A549 (cell line): ENCODE results near the gene ATP6V0E1. TPM values are rescaled to one million over a fixed set of nuclear protein-coding genes. Genes with fewer than 3 reads are reported as not detected.

Experiments used
- ATAC-seq, 2 experiments: fragments of 200-7000 bp in 1 of 2; fragments of >200 bp in 1 of 2; cut with Nextera tagmentation in 1 of 2; cut with Tn5 transposase in 1 of 2; 3 replicates each; pipeline versions ENCODE4 v1.8.0 to v1.9.1; 2018 to 2020; ENCODE audit warnings: mild to moderate bottlenecking in 1 of 2, moderate library complexity in 1 of 2
- CTCF ChIA-PET: fragments of 300-600 bp; sonication (Branson Sonifier 250); formaldehyde crosslinking; extraction: SDS; loops from one replicate; lab custom pipeline; 2021; ENCODE audit warnings: antibody characterized with exemption, inconsistent platforms; lab: Yijun Ruan, JAX
- POLR2A ChIA-PET: fragments of 350-600 bp; formaldehyde crosslinking; extraction: SDS; loops from one replicate; lab custom pipeline; 2021; ENCODE audit warnings: antibody characterized with exemption, inconsistent platforms; lab: Yijun Ruan, JAX
- DNase-seq, 2 experiments: peaks; one replicate each; pipeline versions ENCODE4 v3.0.0 to v3.0.0-alpha.2; 2011 to 2016; ENCODE audit warnings: low read depth in 1 of 2, low spot score in 1 of 2
- FAIRE-seq: peaks from 2 replicates; lab custom pipeline; 2011; peaks lifted over from hg19 to GRCh38; lab: Jason Lieb, UNC
- H3K27ac ChIP-seq, 2 experiments: fragments of >200 bp; sonication (Bioruptor Twin); formaldehyde crosslinking; 3 replicates each; pipeline ENCODE4 v1.5.1; 2016 to 2017
- H3K4me1 ChIP-seq: fragments of >200 bp; sonication (Bioruptor Twin); formaldehyde crosslinking; 3 replicates; pipeline ENCODE4 v1.6.1; 2016
- H3K4me2 ChIP-seq: fragments of >200 bp; sonication (Bioruptor Twin); formaldehyde crosslinking; 3 replicates; pipeline ENCODE4 v1.6.1; 2016
- H3K4me3 ChIP-seq: fragments of >200 bp; sonication (Bioruptor Twin); formaldehyde crosslinking; 3 replicates; pipeline ENCODE4 v1.5.1; 2016
- H3K9me3 ChIP-seq: fragments of >200 bp; sonication (Bioruptor Twin); formaldehyde crosslinking; 3 replicates; pipeline ENCODE4 v1.6.1; 2016
- CBX2 ChIP-seq: fragments of 200-600 bp; sonication (generic); IDR thresholded peaks from 2 replicates; pipeline ENCODE4 v1.6.1; 2016; ENCODE audit warnings: low read depth, mild to moderate bottlenecking, borderline replicate concordance
- CEBPB ChIP-seq, 2 experiments: fragments of >200 bp in 1 of 2; sonication (Bioruptor Twin) in 1 of 2; formaldehyde crosslinking in 1 of 2; IDR thresholded peaks; 2 replicates each; pipeline ENCODE4 v1.6.1; 2012 to 2016
- CHD2 ChIP-seq: fragments of 150-350 bp; IDR thresholded peaks from 2 replicates; pipeline ENCODE4 v1.6.1; 2014; ENCODE audit warnings: low read length; ENCODE audit not compliant: partially characterized antibody
- CTCF ChIP-seq: fragments of >200 bp; sonication (Bioruptor Twin); formaldehyde crosslinking; IDR thresholded peaks from 3 replicates; pipeline ENCODE4 v1.5.1; 2016
- EHF ChIP-seq: fragments of 250-450 bp; sonication (Bioruptor Pico); IDR thresholded peaks from 2 replicates; pipeline ENCODE4 v1.5.0; 2020; ENCODE audit warnings: mild to moderate bottlenecking
- FOSB ChIP-seq: fragments of 250-450 bp; sonication (Bioruptor Pico); IDR thresholded peaks from 2 replicates; pipeline ENCODE4 v1.5.0; 2020; ENCODE audit warnings: mild to moderate bottlenecking, moderate library complexity
- GATA3 ChIP-seq: IDR thresholded peaks from 2 replicates; pipeline ENCODE4 v1.6.1; 2012; ENCODE audit warnings: borderline replicate concordance
- HMGXB4 ChIP-seq: fragments of 250-450 bp; sonication (Bioruptor Pico); IDR thresholded peaks from 2 replicates; pipeline ENCODE4 v1.5.0; 2021; ENCODE audit warnings: mild to moderate bottlenecking, moderate library complexity, borderline replicate concordance
- HOXA7 ChIP-seq: fragments of 250-450 bp; sonication (Bioruptor Pico); IDR thresholded peaks from 2 replicates; pipeline ENCODE4 v1.5.0; 2020; ENCODE audit warnings: mild to moderate bottlenecking, moderate library complexity
- HOXB13 ChIP-seq: fragments of 250-450 bp; sonication (Bioruptor Pico); IDR thresholded peaks from 2 replicates; pipeline ENCODE4 v1.5.0; 2020; ENCODE audit warnings: low read depth, mild to moderate bottlenecking, moderate library complexity
- HOXB5 ChIP-seq: fragments of 250-450 bp; sonication (Bioruptor Pico); IDR thresholded peaks from 2 replicates; pipeline ENCODE4 v1.5.0; 2020; ENCODE audit warnings: mild to moderate bottlenecking, moderate library complexity
- KDM1A ChIP-seq: fragments of 200-600 bp; sonication (generic); IDR thresholded peaks from 2 replicates; pipeline ENCODE4 v1.6.1; 2016; ENCODE audit warnings: low read depth, mild to moderate bottlenecking
- KDM5A ChIP-seq: fragments of 200-600 bp; sonication (generic); IDR thresholded peaks from 2 replicates; pipeline ENCODE4 v1.6.1; 2016; ENCODE audit warnings: antibody characterized with exemption, mild to moderate bottlenecking
- MYC ChIP-seq: IDR thresholded peaks from 2 replicates; pipeline ENCODE4 v1.6.1; 2012; ENCODE audit warnings: mild to moderate bottlenecking, inconsistent platforms, low read length, improper control_type of control experiment, borderline replicate concordance
- NPAS2 ChIP-seq: fragments of 250-450 bp; sonication (Bioruptor Pico); IDR thresholded peaks from 2 replicates; pipeline ENCODE4 v1.8.0; 2022; ENCODE audit warnings: mild to moderate bottlenecking, moderate library complexity, borderline replicate concordance
- POLR2A ChIP-seq: IDR thresholded peaks from 2 replicates; pipeline ENCODE4 v1.6.1; 2012; ENCODE audit warnings: mild to moderate bottlenecking, low read length
- REST ChIP-seq: fragments of 200-600 bp; sonication (generic); IDR thresholded peaks from 2 replicates; pipeline ENCODE4 v1.6.1; 2016; ENCODE audit warnings: antibody characterized with exemption, mild to moderate bottlenecking, moderate library complexity
- RFX5 ChIP-seq: fragments of 450-650 bp; IDR thresholded peaks from 2 replicates; pipeline ENCODE4 v1.7.1; 2014; ENCODE audit warnings: antibody characterized with exemption, mild to moderate bottlenecking, moderate library complexity
- RNF2 ChIP-seq: fragments of 200-600 bp; sonication (generic); IDR thresholded peaks from 2 replicates; pipeline ENCODE4 v1.6.1; 2016; ENCODE audit warnings: low read depth, mild to moderate bottlenecking, antibody characterized with exemption, moderate library complexity, borderline replicate concordance
- SMC3 ChIP-seq: fragments of >200 bp; sonication (Bioruptor Twin); formaldehyde crosslinking; IDR thresholded peaks from 3 replicates; pipeline ENCODE4 v1.6.1; 2018; ENCODE audit warnings: inconsistent platforms
- ZSCAN20 ChIP-seq: fragments of 250-450 bp; sonication (Bioruptor Pico); IDR thresholded peaks from 2 replicates; pipeline ENCODE4 v1.8.0; 2022; ENCODE audit warnings: mild to moderate bottlenecking, moderate library complexity
- WGBS: methylation state at CpG from one replicate; pipeline ENCODE4 v1.1.6; 2017; ENCODE audit errors: missing lambda C conversion rate; 5-methylcytosine and 5-hydroxymethylcytosine counted together
- polyA plus RNA-seq, 4 experiments: library from polyadenylated mRNA; depleted of rRNA in 3 of 4; stranded (reverse); fragments of >200 nt; fragmentation: RNase III in 1 of 4; extraction: RNeasy Plus Mini Kit Qiagen cat#74134 plus additional on column Dnase treatment in 1 of 4; gene quantifications; 2 replicates in 3 of 4; 3 replicates in 1 of 4; pipeline ENCODE4 v1.2.3, GENCODE V29; 2011 to 2017
- TF ChIP-seq, protein P1 (sequence below): fragments of >200 bp; sonication (Bioruptor Twin); formaldehyde crosslinking; IDR thresholded peaks from 2 replicates; pipeline ENCODE4 v1.6.1; 2016
- TF ChIP-seq, protein P2 (sequence below): IDR thresholded peaks from 2 replicates; pipeline ENCODE4 v1.6.1; 2012

Gene ATP6V0E1
- polyA plus RNA-seq, 2 of the 4 experiments (the other 2 are of a cell fraction): 297 to 344 TPM

GRCh38 chr5:172946146-172946545, 37.4 kb upstream of the ATP6V0E1 start:
- Histone ChIP-seq H3K4me3 (no peak overlapping the region), H3K4me2 (no peak overlapping the region), H3K4me1 (peaks cover 12% of the 10 kb centered on the region), H3K27ac (peak overlapping the region in 1 of 2 experiments; percentile 22; a peak in 2 of 6 replicates), H3K9me3 (no peaks in the 10 kb centered on the region)
- no peak for ATAC-seq
- ChIA-PET CTCF (interaction anchor here (0.5 to 25.8 kb wide), 5 partner anchors 10 to 834 kb away, joined by 3 to 480 read pairs (median 8); partner anchors contain the start of gene RPL26L1), POLR2A (interaction anchor here (1.9 kb wide), 1 partner anchor 12 kb away, joined by 4 read pairs; the partner anchor contains the start of gene RPL26L1)
- FAIRE-seq: no peak
- 94% methylated on average over 7 of the region's 7 CpGs for WGBS
- TF ChIP-seq GATA3 (no peak), RFX5 (no peak), HOXB5 (CRISPR knock-in tag) (no peak), POLR2A (0 out of 2 replicates have a peak, but pooled peaks have one; percentile 9)
- DNase-seq: no peak

- H3K4me1 ChIP-seq: peaks cover 42% of the 10 kb centered on the region
- H3K4me2 ChIP-seq: no peak overlapping the region
- no peaks in the 10 kb centered on the region for H3K9me3 ChIP-seq
- ChIA-PET CTCF (interaction anchor here (1.2 to 9.1 kb wide), 5 partner anchors 10 to 237 kb away, joined by 3 to 113 read pairs (median 4); partner anchors contain the start of gene RPL26L1), POLR2A (no interaction called here)
- peak overlapping the region in 1 of 2 experiments; percentile 94; a peak in 3 of 6 replicates for H3K27ac ChIP-seq
- ATAC-seq (no peak), DNase-seq (no peak)
- WGBS: 98% methylated on average over 3 of the region's 3 CpGs
- no peak overlapping the region for H3K4me3 ChIP-seq
- no peak for TF ChIP-seq CHD2
- no peak for TF ChIP-seq EHF
- TF ChIP-seq KDM5A: no peak
- TF ChIP-seq CTCF: no peak
- TF ChIP-seq ZSCAN20: no peak
- no peak for TF ChIP-seq HOXA7 (CRISPR knock-in tag)
- TF ChIP-seq NPAS2 (CRISPR knock-in tag): no peak
- no peak for TF ChIP-seq MYC
- TF ChIP-seq SMC3: no peak
- no peak for TF ChIP-seq GATA3
- TF ChIP-seq REST: no peak
- no peak for TF ChIP-seq KDM1A
- no peak for TF ChIP-seq CEBPB (IDR thresholded peaks at IDR 0.05)
- no peak for TF ChIP-seq FOSB
- TF ChIP-seq HMGXB4: no peak
- no peak for TF ChIP-seq CBX2
- no peak for TF ChIP-seq RNF2
- no peak for TF ChIP-seq HOXB13
- TF ChIP-seq, protein P1, sequence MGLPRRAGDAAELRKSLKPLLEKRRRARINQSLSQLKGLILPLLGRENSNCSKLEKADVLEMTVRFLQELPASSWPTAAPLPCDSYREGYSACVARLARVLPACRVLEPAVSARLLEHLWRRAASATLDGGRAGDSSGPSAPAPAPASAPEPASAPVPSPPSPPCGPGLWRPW: no peak
- TF ChIP-seq, protein P2, sequence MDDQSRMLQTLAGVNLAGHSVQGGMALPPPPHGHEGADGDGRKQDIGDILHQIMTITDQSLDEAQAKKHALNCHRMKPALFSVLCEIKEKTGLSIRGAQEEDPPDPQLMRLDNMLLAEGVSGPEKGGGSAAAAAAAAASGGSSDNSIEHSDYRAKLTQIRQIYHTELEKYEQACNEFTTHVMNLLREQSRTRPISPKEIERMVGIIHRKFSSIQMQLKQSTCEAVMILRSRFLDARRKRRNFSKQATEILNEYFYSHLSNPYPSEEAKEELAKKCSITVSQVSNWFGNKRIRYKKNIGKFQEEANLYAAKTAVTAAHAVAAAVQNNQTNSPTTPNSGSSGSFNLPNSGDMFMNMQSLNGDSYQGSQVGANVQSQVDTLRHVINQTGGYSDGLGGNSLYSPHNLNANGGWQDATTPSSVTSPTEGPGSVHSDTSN: no peak
- TF ChIP-seq, all 56 proteins: peak for 0
- no peak for FAIRE-seq
Observed at GRCh38 chr5:172949426-172949825, 34.1 kb upstream of the ATP6V0E1 start.
